GM12892 (cell line): ENCODE results near the gene FAM107B.

ENCODE experiments used
- POLR2A ChIP-seq: IDR thresholded peaks from 2 replicates; pipeline ENCODE4 v1.6.1; 2011; ENCODE audit warnings: low read depth, low read length, control low read depth
- POLR2AphosphoS5 ChIP-seq: IDR thresholded peaks from 2 replicates; pipeline ENCODE4 v1.6.1; 2011; ENCODE audit warnings: low read depth, low read length, control low read depth

GRCh38 chr10:14681802-14682201, 92.9 kb downstream of the FAM107B start:
- TF ChIP-seq POLR2AphosphoS5 (no peak), POLR2A (no peak)
